PC-9 (cell line): ENCODE results near the gene IRF8. TPM values are rescaled to one million over a fixed set of nuclear protein-coding genes. Genes with fewer than 3 reads are reported as not detected.

Experiments used
- BruUV-seq: library from RNA; stranded (reverse); fragments of 400-500 nt; replicated peaks from 2 replicates; lab custom pipeline; 2021; lab: Mats Ljungman, UMichigan
- CTCF ChIA-PET: fragments of 300-600 bp; sonication (Branson Sonifier 250); formaldehyde crosslinking; loops from one replicate; lab custom pipeline; 2022; ENCODE audit warnings: antibody characterized with exemption; lab: Charles Lee
- POLR2A ChIA-PET: fragments of 300-600 bp; sonication (Branson Sonifier 250); formaldehyde crosslinking; loops from one replicate; lab custom pipeline; 2022; ENCODE audit warnings: antibody characterized with exemption; ENCODE audit not compliant: unreplicated experiment; lab: Charles Lee
- DNase-seq, 2 experiments: peaks; one replicate each; pipeline versions ENCODE4 v3.0.0 to v3.0.0-alpha.2; 2015 to 2022; ENCODE audit warnings: mixed read lengths in 1 of 2
- H2AFZ ChIP-seq: fragments of 200-600 bp; sonication (generic); 2 replicates; pipeline ENCODE4 v1.8.1; 2017; ENCODE audit warnings: antibody characterized with exemption
- H3F3A ChIP-seq: fragments of 200-600 bp; sonication (generic); 2 replicates; pipeline ENCODE4 v1.8.1; 2017; ENCODE audit warnings: antibody characterized with exemption, mild to moderate bottlenecking, low read depth; ENCODE audit not compliant: insufficient read depth
- H3K27ac ChIP-seq: fragments of 200-600 bp; sonication (generic); 2 replicates; pipeline ENCODE4 v1.6.1; 2016; ENCODE audit warnings: mixed run types
- H3K27me3 ChIP-seq: fragments of 200-600 bp; sonication (generic); 2 replicates; pipeline ENCODE4 v1.6.1; 2016; ENCODE audit warnings: low read depth, mixed run types; ENCODE audit not compliant: insufficient read depth
- H3K36me3 ChIP-seq: fragments of 200-600 bp; sonication (generic); 2 replicates; pipeline ENCODE4 v1.6.1; 2016; ENCODE audit warnings: low read depth, mixed run types
- H3K4me1 ChIP-seq: fragments of 200-600 bp; sonication (generic); replicated peaks from 2 replicates; pipeline ENCODE4 v1.6.1; 2016; ENCODE audit warnings: mixed run types; ENCODE audit not compliant: insufficient read depth
- H3K4me2 ChIP-seq: fragments of 200-600 bp; sonication (generic); 2 replicates; pipeline ENCODE4 v1.6.1; 2017; ENCODE audit warnings: mixed run types
- H3K4me3 ChIP-seq: fragments of 200-600 bp; sonication (generic); 2 replicates; pipeline ENCODE4 v1.6.1; 2016; ENCODE audit warnings: mixed run types
- H3K79me2 ChIP-seq: fragments of 200-600 bp; sonication (generic); 2 replicates; pipeline ENCODE4 v1.6.1; 2017; ENCODE audit warnings: low read depth, mixed run types
- H3K9me2 ChIP-seq: fragments of 200-600 bp; sonication (generic); 2 replicates; pipeline ENCODE4 v1.8.1; 2017; ENCODE audit warnings: mild to moderate bottlenecking; ENCODE audit not compliant: insufficient read depth
- H3K9me3 ChIP-seq: fragments of 200-600 bp; sonication (generic); 2 replicates; pipeline ENCODE4 v1.8.1; 2016; ENCODE audit warnings: low read depth; ENCODE audit not compliant: insufficient read depth
- H4K20me1 ChIP-seq: fragments of 200-600 bp; sonication (generic); 2 replicates; pipeline ENCODE4 v1.8.1; 2017; ENCODE audit not compliant: insufficient read depth
- EZH2 ChIP-seq: fragments of 200-600 bp; sonication (generic); IDR thresholded peaks from 2 replicates; pipeline ENCODE4 v1.8.0; 2017; ENCODE audit warnings: antibody characterized with exemption, low read depth
- intact Hi-C: fragments of 100-400 bp; cut with micrococcal nuclease; formaldehyde crosslinking; loops from one replicate; pipeline ENCODE4 v1.10.0; 2022; ENCODE audit not compliant: unreplicated experiment
- total RNA-seq: library from RNA; stranded (reverse); gene quantifications from 2 replicates; pipeline ENCODE4 v1.2.3, GENCODE V29; 2021
- TF ChIP-seq, protein P1 (sequence below): fragments of 200-600 bp; sonication (generic); conservative IDR thresholded peaks from 2 replicates; pipeline ENCODE4 v1.6.1; 2017; ENCODE audit warnings: mixed run types, antibody characterized with exemption, mild to moderate bottlenecking, moderate library complexity

The IRF8 gene
- total RNA-seq, 1 experiment from 2014 or later = not detected

GRCh38 chr16:85928401-85928820 lies 29.4 kb downstream of the IRF8 start:
- Histone ChIP-seq H3K4me3 (no peak overlapping the region), H3F3A (no peaks in the 10 kb centered on the region), H4K20me1 (no peaks in the 10 kb centered on the region), H3K9me2 (no peaks in the 10 kb centered on the region), H3K9me3 (no peaks in the 10 kb centered on the region), H3K36me3 (no peaks in the 10 kb centered on the region), H3K27me3 (peaks cover 97% of the 10 kb centered on the region), H3K79me2 (no peaks in the 10 kb centered on the region), H3K4me1 (no peaks in the 10 kb centered on the region), H3K27ac (no peak overlapping the region), H2AFZ (no peak overlapping the region), H3K4me2 (no peak overlapping the region)
- intact Hi-C loops = no loop called here
- POLR2A ChIA-PET = no interaction called here
- TF ChIP-seq, protein P1, sequence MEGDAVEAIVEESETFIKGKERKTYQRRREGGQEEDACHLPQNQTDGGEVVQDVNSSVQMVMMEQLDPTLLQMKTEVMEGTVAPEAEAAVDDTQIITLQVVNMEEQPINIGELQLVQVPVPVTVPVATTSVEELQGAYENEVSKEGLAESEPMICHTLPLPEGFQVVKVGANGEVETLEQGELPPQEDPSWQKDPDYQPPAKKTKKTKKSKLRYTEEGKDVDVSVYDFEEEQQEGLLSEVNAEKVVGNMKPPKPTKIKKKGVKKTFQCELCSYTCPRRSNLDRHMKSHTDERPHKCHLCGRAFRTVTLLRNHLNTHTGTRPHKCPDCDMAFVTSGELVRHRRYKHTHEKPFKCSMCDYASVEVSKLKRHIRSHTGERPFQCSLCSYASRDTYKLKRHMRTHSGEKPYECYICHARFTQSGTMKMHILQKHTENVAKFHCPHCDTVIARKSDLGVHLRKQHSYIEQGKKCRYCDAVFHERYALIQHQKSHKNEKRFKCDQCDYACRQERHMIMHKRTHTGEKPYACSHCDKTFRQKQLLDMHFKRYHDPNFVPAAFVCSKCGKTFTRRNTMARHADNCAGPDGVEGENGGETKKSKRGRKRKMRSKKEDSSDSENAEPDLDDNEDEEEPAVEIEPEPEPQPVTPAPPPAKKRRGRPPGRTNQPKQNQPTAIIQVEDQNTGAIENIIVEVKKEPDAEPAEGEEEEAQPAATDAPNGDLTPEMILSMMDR = no peak
- TF ChIP-seq EZH2 = no peak
- no peak for DNase-seq
- CTCF ChIA-PET = no interaction called here
- BruUV-seq = no TSS peak

DNA sequence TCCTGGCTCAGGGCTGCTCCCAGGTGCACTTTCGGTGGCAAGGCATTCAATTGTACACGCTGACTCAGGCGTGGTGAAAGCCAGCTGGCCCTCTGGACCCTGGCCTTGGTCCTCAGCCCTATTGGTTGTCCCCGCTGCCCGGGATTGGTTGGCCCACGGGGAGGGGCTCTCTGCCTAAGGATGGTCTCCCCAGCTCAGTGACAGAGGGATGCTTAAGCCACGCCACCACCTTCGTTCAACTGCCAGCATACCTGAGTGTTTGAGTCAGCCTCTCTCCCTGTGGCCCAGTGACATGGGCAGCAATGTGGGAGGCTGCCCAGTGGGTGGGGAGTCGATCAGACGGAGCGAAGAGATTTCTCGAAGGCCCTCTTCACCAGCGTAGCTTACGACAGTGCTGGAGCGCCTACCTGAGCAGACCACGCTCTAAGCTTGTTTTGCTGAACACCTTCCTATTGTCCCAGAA lies 30.3 kb downstream of the IRF8 start:
- DNase-seq = no peak
- Histone ChIP-seq H3K79me2 (no peaks in the 10 kb centered on the region), H3K4me1 (no peaks in the 10 kb centered on the region), H3K9me2 (no peaks in the 10 kb centered on the region), H3K27me3 (peaks cover 97% of the 10 kb centered on the region), H2AFZ (no peak overlapping the region), H3F3A (no peaks in the 10 kb centered on the region), H3K4me2 (no peak overlapping the region), H3K27ac (no peak overlapping the region), H3K4me3 (no peak overlapping the region), H4K20me1 (no peaks in the 10 kb centered on the region), H3K9me3 (no peaks in the 10 kb centered on the region), H3K36me3 (no peaks in the 10 kb centered on the region)
- ChIA-PET POLR2A (no interaction called here), CTCF (interaction anchor here (0.6 kb wide), 1 partner anchor 13 kb away, joined by 4 read pairs; no protein-coding TSS in a partner anchor)
- intact Hi-C loops = no loop called here
- no TSS peak for BruUV-seq
- TF ChIP-seq, protein P1 = no peak
- no peak for TF ChIP-seq EZH2

DNA sequence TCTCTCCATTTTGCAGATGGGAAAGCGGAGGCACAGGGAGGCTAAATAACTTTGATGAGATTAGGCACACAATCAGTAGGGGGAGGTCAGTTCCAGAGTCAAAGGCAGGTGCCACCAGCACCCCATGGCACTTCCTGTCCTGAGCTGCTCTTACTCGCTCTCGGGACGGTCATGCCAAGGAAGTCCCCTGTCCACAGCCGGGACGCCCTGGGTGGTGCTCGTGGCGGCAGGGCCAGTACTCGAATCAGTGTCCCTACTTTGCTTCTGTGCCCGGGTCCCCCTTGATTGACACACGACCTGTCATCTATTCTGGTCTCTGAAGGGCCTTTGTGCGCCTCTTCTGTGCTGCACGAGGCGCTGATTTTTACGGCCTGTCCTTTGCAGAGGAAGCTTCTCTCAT lies 31.3 kb downstream of the IRF8 start:
- peaks cover 97% of the 10 kb centered on the region for H3K27me3 ChIP-seq
- ChIA-PET CTCF (no interaction called here), POLR2A (no interaction called here)

More for the DNA sequence above, 31.3 kb downstream of the IRF8 start:
- Histone ChIP-seq H3K4me1 (no peaks in the 10 kb centered on the region), H3K27ac (no peak overlapping the region), H3K4me3 (no peak overlapping the region), H3K9me2 (no peaks in the 10 kb centered on the region), H3K4me2 (no peak overlapping the region), H4K20me1 (no peaks in the 10 kb centered on the region), H3F3A (no peaks in the 10 kb centered on the region), H3K36me3 (no peaks in the 10 kb centered on the region), H2AFZ (no peak overlapping the region), H3K79me2 (no peaks in the 10 kb centered on the region), H3K9me3 (no peaks in the 10 kb centered on the region)
- DNase-seq = no peak
- no TSS peak for BruUV-seq
- intact Hi-C loops = no loop called here
- no peak for TF ChIP-seq EZH2
- TF ChIP-seq, protein P1 = no peak
